ENCODE data around the gene RAB5A.

DNA sequence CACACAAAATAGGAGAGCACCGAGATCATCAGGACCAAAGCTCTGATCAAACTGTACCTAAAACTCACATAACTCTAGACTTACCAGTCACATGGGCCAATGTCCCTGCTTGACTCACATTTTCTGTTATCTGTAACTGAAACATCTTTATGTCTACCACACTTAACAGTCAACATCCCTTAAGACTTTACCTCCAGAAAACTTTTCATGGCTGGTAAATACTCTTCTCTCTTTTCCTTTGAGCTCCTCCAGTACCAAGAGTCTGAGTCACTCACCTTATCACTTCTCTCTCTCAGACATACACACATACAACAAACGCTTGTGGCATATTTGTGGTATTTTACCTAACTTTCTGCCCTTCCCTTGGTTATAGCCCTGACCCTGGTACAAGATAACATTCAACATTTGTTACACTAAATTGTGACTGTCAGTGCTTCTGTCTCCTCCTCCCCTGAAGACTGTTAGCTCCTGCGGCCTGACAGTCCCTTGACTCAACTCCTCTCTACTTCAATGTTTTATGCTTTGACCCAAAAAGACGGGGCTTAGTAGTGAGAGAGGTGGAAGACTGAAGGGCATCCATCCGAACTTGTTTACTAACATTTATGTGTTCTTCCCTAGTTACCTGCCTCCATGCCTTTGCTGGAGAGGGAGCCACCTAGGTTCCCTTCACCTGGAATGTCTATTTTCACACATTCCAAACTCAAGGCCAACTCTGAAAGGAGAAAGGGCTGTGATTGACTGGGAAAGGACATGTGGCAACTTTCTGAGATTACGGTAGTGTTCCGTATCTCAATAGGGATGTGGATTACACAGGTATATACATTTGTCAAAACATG is 9.2 kb upstream of the RAB5A start:
- TF ChIP-seq, protein P1, sequence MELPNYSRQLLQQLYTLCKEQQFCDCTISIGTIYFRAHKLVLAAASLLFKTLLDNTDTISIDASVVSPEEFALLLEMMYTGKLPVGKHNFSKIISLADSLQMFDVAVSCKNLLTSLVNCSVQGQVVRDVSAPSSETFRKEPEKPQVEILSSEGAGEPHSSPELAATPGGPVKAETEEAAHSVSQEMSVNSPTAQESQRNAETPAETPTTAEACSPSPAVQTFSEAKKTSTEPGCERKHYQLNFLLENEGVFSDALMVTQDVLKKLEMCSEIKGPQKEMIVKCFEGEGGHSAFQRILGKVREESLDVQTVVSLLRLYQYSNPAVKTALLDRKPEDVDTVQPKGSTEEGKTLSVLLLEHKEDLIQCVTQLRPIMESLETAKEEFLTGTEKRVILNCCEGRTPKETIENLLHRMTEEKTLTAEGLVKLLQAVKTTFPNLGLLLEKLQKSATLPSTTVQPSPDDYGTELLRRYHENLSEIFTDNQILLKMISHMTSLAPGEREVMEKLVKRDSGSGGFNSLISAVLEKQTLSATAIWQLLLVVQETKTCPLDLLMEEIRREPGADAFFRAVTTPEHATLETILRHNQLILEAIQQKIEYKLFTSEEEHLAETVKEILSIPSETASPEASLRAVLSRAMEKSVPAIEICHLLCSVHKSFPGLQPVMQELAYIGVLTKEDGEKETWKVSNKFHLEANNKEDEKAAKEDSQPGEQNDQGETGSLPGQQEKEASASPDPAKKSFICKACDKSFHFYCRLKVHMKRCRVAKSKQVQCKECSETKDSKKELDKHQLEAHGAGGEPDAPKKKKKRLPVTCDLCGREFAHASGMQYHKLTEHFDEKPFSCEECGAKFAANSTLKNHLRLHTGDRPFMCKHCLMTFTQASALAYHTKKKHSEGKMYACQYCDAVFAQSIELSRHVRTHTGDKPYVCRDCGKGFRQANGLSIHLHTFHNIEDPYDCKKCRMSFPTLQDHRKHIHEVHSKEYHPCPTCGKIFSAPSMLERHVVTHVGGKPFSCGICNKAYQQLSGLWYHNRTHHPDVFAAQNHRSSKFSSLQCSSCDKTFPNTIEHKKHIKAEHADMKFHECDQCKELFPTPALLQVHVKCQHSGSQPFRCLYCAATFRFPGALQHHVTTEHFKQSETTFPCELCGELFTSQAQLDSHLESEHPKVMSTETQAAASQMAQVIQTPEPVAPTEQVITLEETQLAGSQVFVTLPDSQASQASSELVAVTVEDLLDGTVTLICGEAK (IDR thresholded peaks at IDR 0.05; ENCODE audit: borderline replicate concordance), result no peak
- TF ChIP-seq LARP7 (IDR thresholded peaks at IDR 0.05), result no peak
- TF ChIP-seq MYC (IDR thresholded peaks at IDR 0.05; ENCODE audit: insufficient read depth, insufficient read length, insufficient replicate concordance, low read length, severe bottlenecking), result no peak
- TF ChIP-seq, protein P2, sequence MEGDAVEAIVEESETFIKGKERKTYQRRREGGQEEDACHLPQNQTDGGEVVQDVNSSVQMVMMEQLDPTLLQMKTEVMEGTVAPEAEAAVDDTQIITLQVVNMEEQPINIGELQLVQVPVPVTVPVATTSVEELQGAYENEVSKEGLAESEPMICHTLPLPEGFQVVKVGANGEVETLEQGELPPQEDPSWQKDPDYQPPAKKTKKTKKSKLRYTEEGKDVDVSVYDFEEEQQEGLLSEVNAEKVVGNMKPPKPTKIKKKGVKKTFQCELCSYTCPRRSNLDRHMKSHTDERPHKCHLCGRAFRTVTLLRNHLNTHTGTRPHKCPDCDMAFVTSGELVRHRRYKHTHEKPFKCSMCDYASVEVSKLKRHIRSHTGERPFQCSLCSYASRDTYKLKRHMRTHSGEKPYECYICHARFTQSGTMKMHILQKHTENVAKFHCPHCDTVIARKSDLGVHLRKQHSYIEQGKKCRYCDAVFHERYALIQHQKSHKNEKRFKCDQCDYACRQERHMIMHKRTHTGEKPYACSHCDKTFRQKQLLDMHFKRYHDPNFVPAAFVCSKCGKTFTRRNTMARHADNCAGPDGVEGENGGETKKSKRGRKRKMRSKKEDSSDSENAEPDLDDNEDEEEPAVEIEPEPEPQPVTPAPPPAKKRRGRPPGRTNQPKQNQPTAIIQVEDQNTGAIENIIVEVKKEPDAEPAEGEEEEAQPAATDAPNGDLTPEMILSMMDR (IDR thresholded peaks at IDR 0.05 in 2 of 3, conservative IDR thresholded peaks at IDR 0.05 in 1 of 3; ENCODE audit: control insufficient read depth in 2 of 3, extremely low read depth in 1 of 3, insufficient read depth in 1 of 3, low read depth in 3 of 3, low read length in 3 of 3), result no peak
- TF ChIP-seq EGR1 (IDR thresholded peaks at IDR 0.05; ENCODE audit: borderline replicate concordance in 1 of 2, low read depth in 2 of 2, low read length in 2 of 2), result no peak
- TF ChIP-seq NFYB (IDR thresholded peaks at IDR 0.05; ENCODE audit: insufficient read depth, low read depth, low read length), result no peak
- TF ChIP-seq FOXK2 (IDR thresholded peaks at IDR 0.05), result no peak
